ENCODE results near the gene TOM1L2.

DNA sequence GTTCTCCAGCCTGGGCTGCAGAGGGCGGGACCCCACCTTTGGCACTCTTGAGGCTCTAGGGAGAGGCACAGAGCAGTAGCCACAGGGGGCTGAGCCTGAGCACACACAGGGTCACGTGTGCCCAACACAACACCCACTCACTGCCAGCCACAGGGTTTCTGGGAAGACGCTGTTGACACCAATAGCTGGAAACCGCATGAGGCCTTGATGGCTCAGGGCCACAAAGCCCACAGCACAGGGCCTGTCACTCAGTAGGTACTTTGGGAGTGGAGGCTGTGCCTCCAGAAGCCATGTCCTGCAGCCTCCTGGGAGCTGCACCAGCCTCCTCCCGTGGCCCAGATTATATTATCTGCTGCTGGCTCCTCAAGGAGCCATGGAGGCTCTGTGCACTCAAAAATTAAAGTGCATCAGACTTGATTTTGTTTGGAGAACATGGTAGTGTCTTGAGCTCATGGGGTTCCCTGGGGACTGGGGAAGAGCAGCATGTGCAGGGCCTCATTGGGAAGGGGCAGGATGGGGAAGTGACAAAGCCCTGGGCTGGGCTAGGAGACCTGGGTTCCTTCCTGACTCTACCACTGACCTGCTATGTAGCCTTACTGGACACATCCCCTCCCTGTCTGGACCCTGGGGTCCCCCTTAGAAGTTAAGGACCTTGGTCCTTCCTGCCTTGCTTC lies 122.9 kb downstream of the TOM1L2 start:
- TF ChIP-seq, protein P1, sequence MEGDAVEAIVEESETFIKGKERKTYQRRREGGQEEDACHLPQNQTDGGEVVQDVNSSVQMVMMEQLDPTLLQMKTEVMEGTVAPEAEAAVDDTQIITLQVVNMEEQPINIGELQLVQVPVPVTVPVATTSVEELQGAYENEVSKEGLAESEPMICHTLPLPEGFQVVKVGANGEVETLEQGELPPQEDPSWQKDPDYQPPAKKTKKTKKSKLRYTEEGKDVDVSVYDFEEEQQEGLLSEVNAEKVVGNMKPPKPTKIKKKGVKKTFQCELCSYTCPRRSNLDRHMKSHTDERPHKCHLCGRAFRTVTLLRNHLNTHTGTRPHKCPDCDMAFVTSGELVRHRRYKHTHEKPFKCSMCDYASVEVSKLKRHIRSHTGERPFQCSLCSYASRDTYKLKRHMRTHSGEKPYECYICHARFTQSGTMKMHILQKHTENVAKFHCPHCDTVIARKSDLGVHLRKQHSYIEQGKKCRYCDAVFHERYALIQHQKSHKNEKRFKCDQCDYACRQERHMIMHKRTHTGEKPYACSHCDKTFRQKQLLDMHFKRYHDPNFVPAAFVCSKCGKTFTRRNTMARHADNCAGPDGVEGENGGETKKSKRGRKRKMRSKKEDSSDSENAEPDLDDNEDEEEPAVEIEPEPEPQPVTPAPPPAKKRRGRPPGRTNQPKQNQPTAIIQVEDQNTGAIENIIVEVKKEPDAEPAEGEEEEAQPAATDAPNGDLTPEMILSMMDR (IDR thresholded peaks at IDR 0.05): no peak
- TF ChIP-seq POLR2A (IDR thresholded peaks at IDR 0.05): no peak
- peak in 1 of 2 donors; percentile 33 for TF ChIP-seq POLR2AphosphoS5 (IDR thresholded peaks at IDR 0.05; ENCODE audit: insufficient read depth in 1 of 2, low read depth in 1 of 2)
